DOHH2 (cell line): ENCODE data around the gene ZNF19.

Experiments used
- H3F3A ChIP-seq: fragments of 200-600 bp; sonication (generic), shearing (Covaris generic); 2 replicates; pipeline ENCODE4 v1.6.0; 2016; ENCODE audit warnings: antibody characterized with exemption, mild to moderate bottlenecking; ENCODE audit not compliant: control insufficient read depth, insufficient read depth
- H3K27ac ChIP-seq: fragments of 200-600 bp; sonication (generic); 2 replicates; pipeline ENCODE4 v1.5.1; 2014; ENCODE audit warnings: low read depth, mild to moderate bottlenecking, low read length, moderate library complexity
- H3K27me3 ChIP-seq: fragments of 200-600 bp; sonication (generic); 2 replicates; pipeline ENCODE4 v1.6.1; 2014; ENCODE audit warnings: mild to moderate bottlenecking, low read length, mixed read lengths; ENCODE audit not compliant: control insufficient read depth
- H3K36me3 ChIP-seq: fragments of 200-600 bp; sonication (generic); 2 replicates; pipeline ENCODE4 v1.6.1; 2014; ENCODE audit warnings: mild to moderate bottlenecking, low read length, moderate library complexity, mixed read lengths; ENCODE audit not compliant: control insufficient read depth
- H3K4me1 ChIP-seq: fragments of 200-600 bp; sonication (generic); 2 replicates; pipeline ENCODE4 v1.6.1; 2014; ENCODE audit warnings: mild to moderate bottlenecking, low read length, mixed read lengths; ENCODE audit not compliant: control insufficient read depth
- H3K4me2 ChIP-seq: fragments of 200-600 bp; sonication (generic); 2 replicates; pipeline ENCODE4 v1.6.0; 2014; ENCODE audit warnings: mild to moderate bottlenecking, low read length, moderate library complexity
- H3K4me3 ChIP-seq: fragments of 200-600 bp; sonication (generic); 2 replicates; pipeline ENCODE4 v1.5.1; 2014; ENCODE audit warnings: mild to moderate bottlenecking, low read length, mixed read lengths
- H3K79me2 ChIP-seq: fragments of 200-600 bp; sonication (generic); 2 replicates; pipeline ENCODE4 v1.6.1; 2014; ENCODE audit warnings: mild to moderate bottlenecking, low read length, mixed read lengths; ENCODE audit not compliant: control insufficient read depth
- H3K9me2 ChIP-seq: fragments of 200-600 bp; sonication (generic); replicated peaks from 2 replicates; pipeline ENCODE4 v1.6.1; 2014; ENCODE audit warnings: mild to moderate bottlenecking, low read length, mixed read lengths; ENCODE audit not compliant: control insufficient read depth
- H3K9me3 ChIP-seq: fragments of 200-600 bp; sonication (generic); 2 replicates; pipeline ENCODE4 v1.6.1; 2014; ENCODE audit warnings: antibody characterized with exemption, low read length, mixed read lengths; ENCODE audit not compliant: control insufficient read depth, insufficient read depth
- H4K20me1 ChIP-seq: fragments of 200-600 bp; sonication (generic); 2 replicates; pipeline ENCODE4 v1.6.0; 2014; ENCODE audit warnings: low read depth, mild to moderate bottlenecking, antibody characterized with exemption, low read length, moderate library complexity; ENCODE audit not compliant: control insufficient read depth, insufficient read depth
- EZH2phosphoT487 ChIP-seq: fragments of 200-600 bp; sonication (generic); IDR thresholded peaks from 2 replicates; pipeline ENCODE4 v1.6.1; 2017; ENCODE audit warnings: borderline replicate concordance, mild to moderate bottlenecking, antibody characterized with exemption, low read length, moderate library complexity, mixed read lengths
- TF ChIP-seq, protein P1 (sequence below): fragments of 200-600 bp; sonication (generic); IDR thresholded peaks from one replicate; pipeline ENCODE4 v1.5.1; 2014; ENCODE audit warnings: antibody characterized with exemption, mild to moderate bottlenecking, low read depth, low read length; ENCODE audit not compliant: poor library complexity, severe bottlenecking

Gene ZNF19

DNA sequence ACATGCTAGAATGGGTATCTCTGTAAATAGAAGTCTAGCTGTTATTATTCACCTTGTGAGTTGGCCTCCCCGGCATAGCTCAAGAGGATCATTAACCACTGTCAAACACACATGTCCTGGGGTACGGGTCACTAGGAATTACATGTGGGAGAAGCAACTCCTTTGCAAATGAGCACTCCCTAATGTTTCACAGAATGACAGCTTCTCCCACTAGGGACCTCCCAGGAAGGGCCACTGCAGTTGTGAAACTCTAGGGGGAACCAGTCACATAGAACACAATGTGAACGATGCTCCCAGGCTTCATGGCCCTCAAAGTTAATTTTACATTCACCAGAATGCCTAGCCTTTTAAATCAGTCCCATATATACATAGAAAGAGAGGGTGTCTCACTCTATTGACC lies 12.4 kb upstream of the ZNF19 start:
- no peaks in the 10 kb centered on the region for H3K36me3 ChIP-seq
- no peaks in the 10 kb centered on the region for H3K79me2 ChIP-seq
- H3K27me3 ChIP-seq: no peaks in the 10 kb centered on the region
- H4K20me1 ChIP-seq: no peaks in the 10 kb centered on the region
- H3K4me1 ChIP-seq: no peaks in the 10 kb centered on the region
- no peak overlapping the region for H3K27ac ChIP-seq
- H3F3A ChIP-seq: no peaks in the 10 kb centered on the region
- H3K4me2 ChIP-seq: no peak overlapping the region
- no peaks in the 10 kb centered on the region for H3K9me3 ChIP-seq
- H3K4me3 ChIP-seq: no peak overlapping the region
- TF ChIP-seq, protein P1, sequence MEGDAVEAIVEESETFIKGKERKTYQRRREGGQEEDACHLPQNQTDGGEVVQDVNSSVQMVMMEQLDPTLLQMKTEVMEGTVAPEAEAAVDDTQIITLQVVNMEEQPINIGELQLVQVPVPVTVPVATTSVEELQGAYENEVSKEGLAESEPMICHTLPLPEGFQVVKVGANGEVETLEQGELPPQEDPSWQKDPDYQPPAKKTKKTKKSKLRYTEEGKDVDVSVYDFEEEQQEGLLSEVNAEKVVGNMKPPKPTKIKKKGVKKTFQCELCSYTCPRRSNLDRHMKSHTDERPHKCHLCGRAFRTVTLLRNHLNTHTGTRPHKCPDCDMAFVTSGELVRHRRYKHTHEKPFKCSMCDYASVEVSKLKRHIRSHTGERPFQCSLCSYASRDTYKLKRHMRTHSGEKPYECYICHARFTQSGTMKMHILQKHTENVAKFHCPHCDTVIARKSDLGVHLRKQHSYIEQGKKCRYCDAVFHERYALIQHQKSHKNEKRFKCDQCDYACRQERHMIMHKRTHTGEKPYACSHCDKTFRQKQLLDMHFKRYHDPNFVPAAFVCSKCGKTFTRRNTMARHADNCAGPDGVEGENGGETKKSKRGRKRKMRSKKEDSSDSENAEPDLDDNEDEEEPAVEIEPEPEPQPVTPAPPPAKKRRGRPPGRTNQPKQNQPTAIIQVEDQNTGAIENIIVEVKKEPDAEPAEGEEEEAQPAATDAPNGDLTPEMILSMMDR: peak; percentile 24
- no peak for TF ChIP-seq EZH2phosphoT487
- no peaks in the 10 kb centered on the region for H3K9me2 ChIP-seq

DNA sequence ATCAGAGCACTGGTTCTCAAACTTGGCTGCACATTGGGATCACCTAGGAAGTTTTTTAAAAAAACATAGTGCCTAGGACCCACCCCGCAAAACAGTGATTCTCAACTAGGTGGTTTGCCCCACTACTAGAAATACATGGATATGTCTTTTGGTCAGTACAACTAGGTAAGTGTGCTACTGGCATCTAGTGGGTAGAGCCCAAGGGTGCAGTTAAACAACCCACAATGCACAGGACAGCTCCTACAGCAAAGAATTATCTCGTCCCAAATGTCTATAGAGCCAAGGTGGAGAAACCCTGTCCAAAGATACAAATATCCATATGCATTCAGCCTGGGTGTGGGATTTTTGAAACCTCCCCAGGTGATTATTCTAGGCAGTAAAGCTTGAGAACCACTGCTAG lies 11.8 kb upstream of the ZNF19 start:
- no peaks in the 10 kb centered on the region for H4K20me1 ChIP-seq
- H3F3A ChIP-seq: no peaks in the 10 kb centered on the region
- no peak overlapping the region for H3K4me2 ChIP-seq
- H3K27ac ChIP-seq: no peak overlapping the region
- H3K4me3 ChIP-seq: no peak overlapping the region
- no peaks in the 10 kb centered on the region for H3K79me2 ChIP-seq
- TF ChIP-seq, protein P1: no peak
- no peak for TF ChIP-seq EZH2phosphoT487
- H3K9me2 ChIP-seq: no peaks in the 10 kb centered on the region
- H3K27me3 ChIP-seq: no peaks in the 10 kb centered on the region
- H3K36me3 ChIP-seq: no peaks in the 10 kb centered on the region
- no peaks in the 10 kb centered on the region for H3K4me1 ChIP-seq
- H3K9me3 ChIP-seq: no peaks in the 10 kb centered on the region

DNA sequence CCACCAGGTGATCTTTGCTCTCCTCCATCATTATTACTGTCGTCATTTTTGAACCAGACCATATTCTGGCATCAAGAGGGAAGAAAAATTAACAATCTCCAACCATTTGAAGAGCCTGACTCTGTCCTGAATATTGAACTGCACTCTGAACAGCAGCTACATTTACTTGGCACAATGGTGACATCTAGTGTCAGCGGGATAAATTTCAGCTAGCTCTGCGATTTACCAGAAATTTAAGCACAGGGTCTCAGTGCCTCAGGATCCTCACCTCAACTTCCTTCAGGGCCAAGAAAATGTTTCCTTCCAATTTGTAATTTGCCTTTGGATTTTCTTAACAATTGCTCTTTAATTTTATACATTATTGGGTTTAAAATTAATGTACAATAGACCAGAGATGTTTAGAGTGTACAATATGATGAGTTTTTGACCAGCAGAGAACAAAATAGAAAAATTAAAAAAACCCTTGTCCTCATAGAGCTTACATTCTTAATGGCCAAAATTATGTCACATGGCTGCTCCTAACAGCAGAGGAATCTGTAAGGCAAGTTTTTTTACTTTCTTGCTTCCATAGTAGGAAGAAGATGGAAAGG lies 10.7 kb upstream of the ZNF19 start:
- Histone ChIP-seq H3K9me3 (no peaks in the 10 kb centered on the region), H3K79me2 (no peaks in the 10 kb centered on the region), H3K36me3 (no peaks in the 10 kb centered on the region), H4K20me1 (no peaks in the 10 kb centered on the region), H3K4me3 (no peak overlapping the region), H3K4me1 (no peaks in the 10 kb centered on the region), H3K27ac (no peak overlapping the region), H3F3A (no peaks in the 10 kb centered on the region), H3K4me2 (no peak overlapping the region), H3K9me2 (no peaks in the 10 kb centered on the region), H3K27me3 (no peaks in the 10 kb centered on the region)
- TF ChIP-seq, protein P1: peak; percentile 81
- TF ChIP-seq EZH2phosphoT487: no peak

DNA sequence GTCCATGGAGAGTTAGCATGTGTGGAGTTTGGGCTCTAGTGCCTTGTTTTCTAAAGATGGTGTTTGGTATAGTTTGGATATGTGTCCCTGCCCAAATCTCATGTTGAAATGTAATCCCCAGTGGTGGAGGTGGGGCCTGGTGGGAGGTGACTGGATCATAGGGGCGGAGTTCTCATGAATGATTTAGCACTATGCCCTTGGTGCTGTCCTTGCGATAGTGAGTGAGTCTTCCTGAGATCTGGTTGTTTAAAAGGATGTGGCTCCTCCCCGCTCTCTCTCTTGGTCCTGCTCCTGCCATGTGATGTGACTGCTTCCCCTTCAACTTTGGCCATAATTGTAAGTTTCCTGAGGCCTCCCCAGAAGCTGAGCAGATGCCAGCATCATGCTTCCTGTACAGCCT lies 8.9 kb upstream of the ZNF19 start:
- Histone ChIP-seq H3K9me3 (no peaks in the 10 kb centered on the region), H3K27ac (no peak overlapping the region), H3K27me3 (no peaks in the 10 kb centered on the region), H3F3A (no peaks in the 10 kb centered on the region), H3K4me3 (no peak overlapping the region), H3K4me1 (no peaks in the 10 kb centered on the region), H3K9me2 (no peaks in the 10 kb centered on the region), H4K20me1 (no peaks in the 10 kb centered on the region), H3K4me2 (no peak overlapping the region), H3K79me2 (no peaks in the 10 kb centered on the region), H3K36me3 (no peaks in the 10 kb centered on the region)
- TF ChIP-seq EZH2phosphoT487: no peak
- TF ChIP-seq, protein P1: no peak
